ENCODE data around the gene DLG4. TPM values are rescaled to one million over a fixed set of nuclear protein-coding genes. Genes with fewer than 3 reads are reported as not detected.

Gene DLG4
- total and polyA plus RNA-seq, 2 donors (not counting 3 experiments of a cell fraction or from before 2014, with no cell fraction given): 14.9 to 34.6 TPM

DNA sequence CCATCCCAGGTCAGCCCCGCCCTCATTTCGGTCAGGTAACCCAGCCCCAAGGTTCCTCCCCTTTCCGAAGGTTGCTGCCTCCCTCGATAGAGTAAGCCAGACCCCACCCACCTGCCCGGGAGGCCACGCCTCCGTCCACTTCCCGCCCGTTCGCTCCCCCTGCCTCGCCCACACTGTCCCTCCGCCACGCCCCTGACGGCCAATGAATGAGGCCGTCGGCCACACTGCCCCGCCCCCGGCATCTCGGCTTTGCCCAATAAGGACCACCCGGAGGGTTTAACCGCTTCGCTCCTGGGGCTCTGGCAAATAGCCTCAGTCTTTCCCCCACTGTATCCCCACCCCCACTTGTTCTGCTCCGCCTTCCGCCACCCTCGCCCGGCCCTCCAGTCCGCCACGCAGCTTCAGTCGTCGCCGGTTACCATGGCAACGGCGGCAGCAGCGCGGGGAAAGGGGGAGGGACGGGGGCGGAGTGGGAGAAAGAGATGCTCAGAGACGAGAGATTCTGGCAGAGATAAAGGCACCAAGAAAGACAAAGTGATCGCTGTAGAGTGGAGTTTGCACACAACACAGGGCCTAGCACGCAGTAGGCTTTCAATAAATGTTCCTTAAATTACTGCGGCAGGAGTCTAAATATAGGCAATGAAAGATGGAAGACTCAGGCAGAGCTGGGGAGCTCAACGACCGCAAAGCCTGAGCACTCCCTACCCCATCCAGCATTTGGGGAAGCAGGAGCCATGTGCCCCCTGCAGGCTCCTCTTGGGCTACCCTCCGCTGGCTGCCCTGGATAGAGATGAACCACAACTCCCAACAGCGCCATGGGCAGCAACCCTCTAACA lies 5.1 kb downstream of the DLG4 start:
- BruUV-seq (replicated peaks): no TSS peak

More for the DNA sequence above, 5.1 kb downstream of the DLG4 start:
- TF ChIP-seq POLR2A (IDR thresholded peaks at IDR 0.05; ENCODE audit: low read depth, low read length) (no peak), FOS (IDR thresholded peaks at IDR 0.05; ENCODE audit: borderline replicate concordance, insufficient read depth, low read length) (no peak), JUN (IDR thresholded peaks at IDR 0.05; ENCODE audit: borderline replicate concordance, insufficient read depth, insufficient read length, low read depth) (no peak), MYC (IDR thresholded peaks at IDR 0.05; ENCODE audit: low read depth, low read length) (no peak), POLR2AphosphoS5 (IDR thresholded peaks at IDR 0.05; ENCODE audit: insufficient read depth, low read depth, low read length) (no peak), MAX (IDR thresholded peaks at IDR 0.05; ENCODE audit: insufficient read depth, insufficient read length) (peak; percentile 23), GATA2 (IDR thresholded peaks at IDR 0.05; ENCODE audit: insufficient read depth, insufficient read length, low read depth, low read length) (peak; percentile 61), EZH2 (IDR thresholded peaks at IDR 0.05; ENCODE audit: borderline replicate concordance, low read depth, low read length, severe bottlenecking) (no peak)
- TF ChIP-seq, protein P1, sequence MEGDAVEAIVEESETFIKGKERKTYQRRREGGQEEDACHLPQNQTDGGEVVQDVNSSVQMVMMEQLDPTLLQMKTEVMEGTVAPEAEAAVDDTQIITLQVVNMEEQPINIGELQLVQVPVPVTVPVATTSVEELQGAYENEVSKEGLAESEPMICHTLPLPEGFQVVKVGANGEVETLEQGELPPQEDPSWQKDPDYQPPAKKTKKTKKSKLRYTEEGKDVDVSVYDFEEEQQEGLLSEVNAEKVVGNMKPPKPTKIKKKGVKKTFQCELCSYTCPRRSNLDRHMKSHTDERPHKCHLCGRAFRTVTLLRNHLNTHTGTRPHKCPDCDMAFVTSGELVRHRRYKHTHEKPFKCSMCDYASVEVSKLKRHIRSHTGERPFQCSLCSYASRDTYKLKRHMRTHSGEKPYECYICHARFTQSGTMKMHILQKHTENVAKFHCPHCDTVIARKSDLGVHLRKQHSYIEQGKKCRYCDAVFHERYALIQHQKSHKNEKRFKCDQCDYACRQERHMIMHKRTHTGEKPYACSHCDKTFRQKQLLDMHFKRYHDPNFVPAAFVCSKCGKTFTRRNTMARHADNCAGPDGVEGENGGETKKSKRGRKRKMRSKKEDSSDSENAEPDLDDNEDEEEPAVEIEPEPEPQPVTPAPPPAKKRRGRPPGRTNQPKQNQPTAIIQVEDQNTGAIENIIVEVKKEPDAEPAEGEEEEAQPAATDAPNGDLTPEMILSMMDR (IDR thresholded peaks at IDR 0.05; ENCODE audit: extremely low read depth in 1 of 2, insufficient read depth in 1 of 2, low read depth in 1 of 2, low read length in 2 of 2): peak; percentile 48 to 74
- POLR2A ChIA-PET: no interaction called here
- H3K9ac ChIP-seq (replicated peaks; ENCODE audit: extremely low read depth, insufficient read depth, low read length): no peak overlapping the region
- H4K20me1 ChIP-seq (replicated peaks; ENCODE audit: control insufficient read depth, extremely low read depth, insufficient read depth, low read length): no peaks in the 10 kb centered on the region
- H3K36me3 ChIP-seq (ENCODE audit: control insufficient read depth in 2 of 2, extremely low read depth in 1 of 2, insufficient read depth in 2 of 2, low read length in 2 of 2): no peaks in the 10 kb centered on the region
- H3K9me3 ChIP-seq (replicated peaks; ENCODE audit: control insufficient read depth, insufficient read depth, low read length): no peaks in the 10 kb centered on the region
- peak overlapping the region; percentile 63 for H3K27ac ChIP-seq (ENCODE audit: insufficient read depth, low read depth, low read length)
- dilution Hi-C loops (cut with MboI; ENCODE audit: extremely low pct_ligation_motif_present, low sequenced_read_pairs): no loop called here
- peak overlapping the region; percentile 58 for H3K4me2 ChIP-seq (ENCODE audit: insufficient read depth, low read length)
- no peak overlapping the region for H2AFZ ChIP-seq (ENCODE audit: low read depth, low read length)
- peak; percentile 97 for FAIRE-seq
- peak; percentile 99 for DNase-seq (ENCODE audit: low read depth, low spot score)
- H3K27me3 ChIP-seq (ENCODE audit: control insufficient read depth in 2 of 2, insufficient read depth in 2 of 2, low read length in 2 of 2): no peaks in the 10 kb centered on the region
- intact Hi-C loops (cut with micrococcal nuclease): loop anchor here (1.0 to 2.0 kb wide), 3 partner anchors 9 to 92 kb away; partner anchors contain the start of genes EIF5A and ELP5
- H3K4me1 ChIP-seq (ENCODE audit: control insufficient read depth, extremely low read depth, insufficient read depth, low read length): peaks cover 33% of the 10 kb centered on the region
- H3K79me2 ChIP-seq (ENCODE audit: control insufficient read depth, insufficient read depth, low read length): peaks cover 18% of the 10 kb centered on the region
- CTCF ChIA-PET: interaction anchor here (0.6 to 2.8 kb wide), 8 partner anchors 24 to 169 kb away, joined by 3 to 16 read pairs (median 4); partner anchors contain the start of gene PHF23
- no peaks in the 10 kb centered on the region for H3K9me1 ChIP-seq (replicated peaks; ENCODE audit: control insufficient read depth, extremely low read depth, insufficient read depth, low read length)
- peak overlapping the region in 2 of 3 experiments; percentile 43 to 44 for H3K4me3 ChIP-seq (replicated peaks in 1 of 3; ENCODE audit: insufficient read depth in 1 of 3, low read depth in 1 of 3, low read length in 3 of 3)

All from endothelial cell of umbilical vein (primary cell).